Transverse colon (tissue), 4 donors: ENCODE measurements around the gene SLC22A15. TPM values are rescaled to one million over a fixed set of nuclear protein-coding genes. Genes with fewer than 3 reads are reported as not detected.

Experiments
- DNase-seq: peaks from one replicate; pipeline ENCODE4 v3.0.0-alpha.2; 2019
- H3K27ac ChIP-seq, 4 donors: fragments of 200-600 bp; sonication (generic); 2 replicates each; pipeline ENCODE4 v1.5.1; 2016 to 2018; ENCODE audit warnings: inconsistent platforms in 4 of 4
- H3K27me3 ChIP-seq: fragments of 200-600 bp; sonication (generic); 2 replicates; pipeline ENCODE4 v1.5.1; 2017; ENCODE audit warnings: inconsistent platforms
- H3K36me3 ChIP-seq, 4 donors: fragments of 200-600 bp; sonication (generic); 2 replicates each; pipeline ENCODE4 v1.5.1; 2017 to 2019; ENCODE audit warnings: inconsistent platforms in 4 of 4
- H3K4me1 ChIP-seq, 4 donors: fragments of 200-600 bp; sonication (generic); 2 replicates each; pipeline ENCODE4 v1.5.1; 2017 to 2020; ENCODE audit warnings: inconsistent platforms in 4 of 4
- H3K4me3 ChIP-seq, 4 donors: fragments of 200-600 bp; sonication (generic); 1 replicate in 1 of 4; 2 replicates in 3 of 4; pipeline versions ENCODE4 v1.5.1 to v1.6.1; 2017 to 2019; ENCODE audit warnings: inconsistent platforms in 4 of 4
- H3K9me3 ChIP-seq, 2 donors: fragments of 200-600 bp; sonication (generic); 2 replicates each; pipeline ENCODE4 v1.5.1; 2017 to 2019; ENCODE audit warnings: inconsistent platforms in 2 of 2
- CTCF ChIP-seq, 5 experiments: fragments of 200-600 bp in 3 of 5; fragments of 450-650 bp in 2 of 5; sonication (generic) in 3 of 5; IDR thresholded peaks; 1 replicate in 2 of 5; 2 replicates in 3 of 5; pipeline ENCODE4 v1.5.1; 2016 to 2017; ENCODE audit warnings: antibody characterized with exemption in 5 of 5, inconsistent platforms in 3 of 5, mild to moderate bottlenecking in 2 of 5, moderate library complexity in 1 of 5
- EP300 ChIP-seq: sonication (generic); formaldehyde crosslinking; IDR thresholded peaks from one replicate; pipeline ENCODE4 v1.6.1; 2017; ENCODE audit warnings: antibody characterized with exemption, low read depth
- POLR2A ChIP-seq: fragments of 450-650 bp; IDR thresholded peaks from one replicate; pipeline ENCODE4 v1.6.1; 2016; ENCODE audit warnings: antibody characterized with exemption, mild to moderate bottlenecking, moderate library complexity
- POLR2AphosphoS5 ChIP-seq, 3 donors: sonication (generic); formaldehyde crosslinking; IDR thresholded peaks; one replicate each; pipeline ENCODE4 v1.6.1; 2016; ENCODE audit warnings: antibody characterized with exemption in 3 of 3
- WGBS, 2 donors: methylation state at CpG; one replicate each; pipeline ENCODE4 v1.1.5; 2018; ENCODE audit warnings: low coverage in 1 of 2; 5-methylcytosine and 5-hydroxymethylcytosine counted together
- in situ Hi-C, 4 donors: fragments of 200-750 bp; cut with MboI; loops; one replicate each; pipeline versions ENCODE4 v1.15.0 to v1.15.1; 2017; ENCODE audit warnings: low sequenced_read_pairs in 3 of 4, low pct_ligation_motif_present in 1 of 4, low pct_unique_long_range_greater_than_20kb in 1 of 4
- intact Hi-C: fragments of 100-400 bp; cut with DNase I; formaldehyde crosslinking; loops from one replicate; pipeline ENCODE4 v1.15.1; 2023; ENCODE audit warnings: low total_unique reads
- total RNA-seq, 4 donors: library from RNA; depleted of rRNA; stranded (reverse); fragments of >200 nt; gene quantifications; one replicate each; pipeline ENCODE4 v1.1.0, GENCODE V29; 2016

SLC22A15 gene
- total RNA-seq, 4 donors from 2014 or later = 1.9 to 5.6 (median 3.4) TPM

GRCh38 chr1:116078699-116079223 is 102.4 kb downstream of the SLC22A15 start:
- H3K36me3 ChIP-seq = no peaks in the 10 kb centered on the region
- H3K4me1 ChIP-seq = no peaks in the 10 kb centered on the region
- no peak overlapping the region for H3K27ac ChIP-seq
- intact Hi-C loops = no loop called here
- H3K9me3 ChIP-seq = no peaks in the 10 kb centered on the region
- in situ Hi-C loops = no loop called here
- WGBS, 2 donors = 72% methylated on average over 4 to 6 of the region's 6 CpGs
- TF ChIP-seq POLR2A (no peak), POLR2AphosphoS5 (IDR thresholded peaks at IDR 0.05) (no peak), EP300 (no peak), CTCF (IDR thresholded peaks at IDR 0.05) (no peak)
- H3K4me3 ChIP-seq = no peak overlapping the region
- DNase-seq = no peak
- H3K27me3 ChIP-seq = no peaks in the 10 kb centered on the region

- H3K36me3 ChIP-seq = no peaks in the 10 kb centered on the region
- no peak overlapping the region for H3K27ac ChIP-seq
- H3K4me1 ChIP-seq = peaks cover 0 to 5% (median 4%) of the 10 kb centered on the region in 4 donors
- H3K9me3 ChIP-seq = peaks cover 13 to 21% of the 10 kb centered on the region in 2 donors
- intact Hi-C loops (no loop called here), in situ Hi-C loops (no loop called here)
- no peak overlapping the region for H3K4me3 ChIP-seq
- H3K27me3 ChIP-seq = no peaks in the 10 kb centered on the region
- DNase-seq = no peak
- TF ChIP-seq CTCF (IDR thresholded peaks at IDR 0.05) (no peak), POLR2AphosphoS5 (IDR thresholded peaks at IDR 0.05) (no peak), EP300 (no peak), POLR2A (no peak)
Measured at GRCh38 chr1:116087628-116088027, 111.3 kb downstream of the SLC22A15 start.

GRCh38 chr1:116089870-116090269 is 113.6 kb downstream of the SLC22A15 start:
- intact Hi-C loops = no loop called here
- 67 to 96% methylated on average over 1 of the region's 1 CpG for WGBS, 2 donors
- in situ Hi-C loops = no loop called here
- Histone ChIP-seq H3K4me3 (no peak overlapping the region), H3K9me3 (peaks cover 13 to 21% of the 10 kb centered on the region in 2 donors), H3K27ac (no peak overlapping the region), H3K4me1 (peaks cover 0 to 11% (median 6%) of the 10 kb centered on the region in 4 donors), H3K27me3 (no peaks in the 10 kb centered on the region), H3K36me3 (no peaks in the 10 kb centered on the region)
- TF ChIP-seq CTCF (IDR thresholded peaks at IDR 0.05) (no peak), POLR2A (no peak), POLR2AphosphoS5 (IDR thresholded peaks at IDR 0.05) (no peak), EP300 (no peak)
- no peak for DNase-seq

GRCh38 chr1:116091083-116091482 is 114.8 kb downstream of the SLC22A15 start:
- intact Hi-C loops (no loop called here), in situ Hi-C loops (no loop called here)
- DNase-seq = no peak
- 100% methylated on average over 1 of the region's 1 CpG for WGBS, 2 donors
- H3K4me3 ChIP-seq = no peak overlapping the region
- peaks cover 18 to 28% of the 10 kb centered on the region in 2 donors for H3K9me3 ChIP-seq
- H3K27me3 ChIP-seq = no peaks in the 10 kb centered on the region
- peaks cover 0 to 11% (median 6%) of the 10 kb centered on the region in 4 donors for H3K4me1 ChIP-seq
- TF ChIP-seq EP300 (no peak), POLR2A (no peak), POLR2AphosphoS5 (IDR thresholded peaks at IDR 0.05) (no peak), CTCF (IDR thresholded peaks at IDR 0.05) (no peak)
- H3K27ac ChIP-seq = no peak overlapping the region
- H3K36me3 ChIP-seq = no peaks in the 10 kb centered on the region
